Right ventricle myocardium inferior (tissue), 1 donor: ENCODE results near the gene ZSCAN1. TPM values are rescaled to one million over a fixed set of nuclear protein-coding genes. Genes with fewer than 3 reads are reported as not detected.

Experiments
- ATAC-seq: fragments of 200-7000 bp; cut with Tn5 transposase; one replicate; pipeline ENCODE4 v1.9.1; 2020; ENCODE audit warnings: mild to moderate bottlenecking, moderate library complexity
- DNase-seq: peaks from one replicate; pipeline ENCODE4 v3.0.0; 2021; ENCODE audit errors: missing footprints
- intact Hi-C: fragments of 100-400 bp; cut with DNase I; formaldehyde crosslinking; loops from one replicate; pipeline ENCODE4 v1.11.0; 2022
- total RNA-seq: library from RNA; stranded (reverse); fragmentation: NEBNext Ultra II Directional; extraction: Animal tissue kit (Norgen Biotek cat#: 25700); gene quantifications from one replicate; pipeline ENCODE4 v1.2.1, GENCODE V29; 2021
- donor health status: DM: no; HTN: yes; CAD: no; lungs with severe emphysema.

Gene ZSCAN1
- total RNA-seq, 1 donor from 2014 or later, result not detected

GRCh38 chr19:58037927-58038687 is 4.3 kb downstream of the ZSCAN1 start:
- ATAC-seq, result no peak
- intact Hi-C loops, result no loop called here
- no peak for DNase-seq

GRCh38 chr19:58038688-58039204 is 4.9 kb downstream of the ZSCAN1 start:
- DNase-seq (no peak), ATAC-seq (no peak)
- intact Hi-C loops, result no loop called here

- ATAC-seq, result no peak
- DNase-seq, result no peak
- intact Hi-C loops, result no loop called here
These were observed 7.1 kb downstream of the ZSCAN1 start for GRCh38 chr19:58040751-58041525.

GRCh38 chr19:58042495-58043340 is 8.9 kb downstream of the ZSCAN1 start:
- no peak for ATAC-seq
- intact Hi-C loops, result no loop called here
- no peak for DNase-seq

- intact Hi-C loops, result no loop called here
- no peak for DNase-seq
- no peak for ATAC-seq
These were observed 10.6 kb downstream of the ZSCAN1 start for GRCh38 chr19:58044391-58044790.

GRCh38 chr19:58044886-58045285 is 11.1 kb downstream of the ZSCAN1 start:
- DNase-seq (no peak), ATAC-seq (no peak)
- intact Hi-C loops, result no loop called here

GRCh38 chr19:58045411-58046050 is 11.7 kb downstream of the ZSCAN1 start:
- DNase-seq (no peak), ATAC-seq (no peak)
- intact Hi-C loops, result no loop called here

GRCh38 chr19:58046856-58047255 is 13.0 kb downstream of the ZSCAN1 start:
- intact Hi-C loops, result no loop called here
- no peak for DNase-seq
- ATAC-seq, result no peak

- intact Hi-C loops, result no loop called here
- DNase-seq, result no peak
- no peak for ATAC-seq
These were observed 13.8 kb downstream of the ZSCAN1 start for GRCh38 chr19:58047672-58048071.

GRCh38 chr19:58052256-58052655 is 18.4 kb downstream of the ZSCAN1 start:
- ATAC-seq (no peak), DNase-seq (no peak)
- intact Hi-C loops, result no loop called here

- intact Hi-C loops, result no loop called here
- no peak for ATAC-seq
- DNase-seq, result no peak
These were observed 19.8 kb downstream of the ZSCAN1 start for GRCh38 chr19:58053480-58054156.

- DNase-seq (no peak), ATAC-seq (no peak)
- intact Hi-C loops, result loop anchor here (5.0 kb wide), 1 partner anchor 53 kb away; the partner anchor contains the start of gene ZNF606
These were observed 21.4 kb downstream of the ZSCAN1 start for GRCh38 chr19:58054901-58055874.

- DNase-seq (no peak), ATAC-seq (no peak)
- intact Hi-C loops, result loop anchor here (5.0 kb wide), 1 partner anchor 54 kb away; the partner anchor contains the start of gene ZNF606
These were observed 22.4 kb downstream of the ZSCAN1 start for GRCh38 chr19:58056261-58056660.

- DNase-seq (no peak), ATAC-seq (no peak)
- intact Hi-C loops, result loop anchor here (5.0 kb wide), 1 partner anchor 55 kb away; the partner anchor contains the start of gene ZNF606
These were observed 23.0 kb downstream of the ZSCAN1 start for GRCh38 chr19:58056861-58057260.

GRCh38 chr19:58058467-58058866 is 24.6 kb downstream of the ZSCAN1 start:
- intact Hi-C loops, result loop anchor here (5.0 kb wide), 1 partner anchor 56 kb away; the partner anchor contains the start of gene ZNF606
- ATAC-seq, result no peak
- no peak for DNase-seq

GRCh38 chr19:58059003-58059670 is 25.3 kb downstream of the ZSCAN1 start, which contains the start of gene ZNF135:
ZNF135 (plus strand) TSS chr19:58059282; CDS start chr19:58060003, 721 bp downstream.
- DNase-seq (peak; percentile 91), ATAC-seq (peak; percentile 97)
- intact Hi-C loops, result loop anchor here (1.0 to 5.0 kb wide), 2 partner anchors 39 to 57 kb away; partner anchors contain the start of genes ZNF606 and ZSCAN18
